A673 (cell line): ENCODE data around the gene MOGAT3. TPM values are rescaled to one million over a fixed set of nuclear protein-coding genes. Genes with fewer than 3 reads are reported as not detected.

Source experiments
- BruUV-seq: library from RNA; stranded (reverse); fragments of 400-500 nt; replicated peaks from 2 replicates; lab custom pipeline; 2021; lab: Mats Ljungman, UMichigan
- CTCF ChIA-PET: fragments of 300-600 bp; sonication (Branson Sonifier 250); formaldehyde crosslinking; loops from one replicate; lab custom pipeline; 2022; ENCODE audit warnings: antibody characterized with exemption; lab: Charles Lee
- POLR2A ChIA-PET: fragments of 300-600 bp; sonication (Branson Sonifier 250); formaldehyde crosslinking; loops from one replicate; lab custom pipeline; 2022; ENCODE audit warnings: antibody characterized with exemption; ENCODE audit not compliant: low non-redundant PET; lab: Charles Lee
- DNase-seq: peaks from one replicate; pipeline ENCODE4 v3.0.0-alpha.2; 2015; ENCODE audit warnings: low spot score
- H3K27ac ChIP-seq: fragments of 200-600 bp; sonication (generic); 2 replicates; pipeline ENCODE4 v1.5.1; 2016; ENCODE audit warnings: mixed run types, low read depth, mild to moderate bottlenecking, mixed read lengths, antibody characterized with exemption, low read length; ENCODE audit not compliant: poor library complexity, severe bottlenecking
- H3K27me3 ChIP-seq: fragments of 200-600 bp; sonication (generic); replicated peaks from 2 replicates; pipeline ENCODE4 v1.6.1; 2017; ENCODE audit warnings: mixed run types, low read depth, mild to moderate bottlenecking, mixed read lengths, antibody characterized with exemption, low read length; ENCODE audit not compliant: insufficient read depth, poor library complexity
- H3K36me3 ChIP-seq: fragments of 200-600 bp; sonication (generic); 2 replicates; pipeline ENCODE4 v1.6.1; 2016; ENCODE audit warnings: mixed run types, mild to moderate bottlenecking, mixed read lengths, antibody characterized with exemption, low read length; ENCODE audit not compliant: insufficient read depth, poor library complexity, severe bottlenecking
- H3K4me1 ChIP-seq: fragments of 200-600 bp; sonication (generic); 2 replicates; pipeline ENCODE4 v1.6.1; 2017; ENCODE audit warnings: mixed run types, mild to moderate bottlenecking, mixed read lengths, antibody characterized with exemption, low read length; ENCODE audit not compliant: insufficient read depth, poor library complexity, severe bottlenecking
- H3K4me3 ChIP-seq: fragments of 200-600 bp; sonication (generic); 2 replicates; pipeline ENCODE4 v1.5.1; 2016; ENCODE audit warnings: low read depth, mixed run types, mild to moderate bottlenecking, mixed read lengths, low read length; ENCODE audit not compliant: poor library complexity, severe bottlenecking
- H3K9me3 ChIP-seq: fragments of 200-600 bp; sonication (generic); 2 replicates; pipeline ENCODE4 v1.6.1; 2016; ENCODE audit warnings: mixed run types, low read depth, mild to moderate bottlenecking, mixed read lengths, antibody characterized with exemption, low read length; ENCODE audit not compliant: poor library complexity, severe bottlenecking
- CTCF ChIP-seq: fragments of 300-800, 200-600 bp; sonication (generic); conservative IDR thresholded peaks from 2 replicates; pipeline ENCODE4 v1.5.1; 2017; ENCODE audit warnings: low read depth, mild to moderate bottlenecking, antibody characterized with exemption, low read length, moderate library complexity, mixed read lengths
- EZH2 ChIP-seq: fragments of 200-600 bp; sonication (generic); IDR thresholded peaks from 2 replicates; pipeline ENCODE4 v1.6.1; 2017; ENCODE audit warnings: borderline replicate concordance, low read depth, mild to moderate bottlenecking, mixed read lengths, antibody characterized with exemption, low read length; ENCODE audit not compliant: poor library complexity, severe bottlenecking
- intact Hi-C: fragments of 100-400 bp; cut with micrococcal nuclease; formaldehyde crosslinking; loops from one replicate; pipeline ENCODE4 v1.10.0; 2022; ENCODE audit not compliant: unreplicated experiment
- total RNA-seq: library from RNA; stranded (reverse); gene quantifications from 2 replicates; pipeline ENCODE4 v1.2.3, GENCODE V29; 2021

MOGAT3 gene
- total RNA-seq, 1 experiment from 2014 or later = not detected

- intact Hi-C loops = no loop called here
- peak overlapping the region; percentile 81 for H3K27ac ChIP-seq
- POLR2A ChIA-PET = no interaction called here
- H3K36me3 ChIP-seq = peaks cover 4% of the 10 kb centered on the region
- DNase-seq = no peak
- H3K4me1 ChIP-seq = peaks cover 17% of the 10 kb centered on the region
- CTCF ChIA-PET = interaction anchor here (0.6 kb wide), 1 partner anchor 1026 kb away, joined by 3 read pairs; no protein-coding TSS in a partner anchor
- BruUV-seq = no TSS peak
- H3K27me3 ChIP-seq = no peaks in the 10 kb centered on the region
- H3K4me3 ChIP-seq = peak overlapping the region; percentile 79
- TF ChIP-seq EZH2 = no peak
- TF ChIP-seq CTCF = no peak
- no peaks in the 10 kb centered on the region for H3K9me3 ChIP-seq
Measured at GRCh38 chr7:101155303-101155702, 45.5 kb downstream of the MOGAT3 start.

GRCh38 chr7:101154693-101155102 is 46.1 kb downstream of the MOGAT3 start:
- no TSS peak for BruUV-seq
- no peak for DNase-seq
- POLR2A ChIA-PET = interaction anchor here (0.7 kb wide), 1 partner anchor 1918 kb away, joined by 4 read pairs; no protein-coding TSS in a partner anchor

GRCh38 chr7:101153969-101154692 is 46.7 kb downstream of the MOGAT3 start, which contains the start of gene AP1S1:
Gene AP1S1 (plus strand): TSS chr7:101154476. CDS start chr7:101154515, 39 bp downstream.
- POLR2A ChIA-PET = interaction anchor here (0.7 kb wide), 1 partner anchor 1917 kb away, joined by 4 read pairs; no protein-coding TSS in a partner anchor
- BruUV-seq = no TSS peak

More at GRCh38 chr7:101154693-101155102, 46.1 kb downstream of the MOGAT3 start:
- intact Hi-C loops = no loop called here
- TF ChIP-seq EZH2 = no peak
- TF ChIP-seq CTCF = no peak
- H3K27me3 ChIP-seq = no peaks in the 10 kb centered on the region
- CTCF ChIA-PET = no interaction called here
- H3K4me3 ChIP-seq = peak overlapping the region; percentile 79
- peaks cover 4% of the 10 kb centered on the region for H3K36me3 ChIP-seq
- H3K9me3 ChIP-seq = no peaks in the 10 kb centered on the region
- peaks cover 14% of the 10 kb centered on the region for H3K4me1 ChIP-seq
- H3K27ac ChIP-seq = peak overlapping the region; percentile 81

More at GRCh38 chr7:101153969-101154692, 46.7 kb downstream of the MOGAT3 start, which contains the start of gene AP1S1:
- Histone ChIP-seq H3K27me3 (no peaks in the 10 kb centered on the region), H3K9me3 (no peaks in the 10 kb centered on the region), H3K4me3 (peak within 1 kb of the TSS; percentile 79), H3K36me3 (peaks cover 2% of the 10 kb centered on the region), H3K4me1 (peaks cover 9% of the 10 kb centered on the region), H3K27ac (peak within 1 kb of the TSS; percentile 81)
- peak; percentile 96 for DNase-seq
- CTCF ChIA-PET = no interaction called here
- no peak for TF ChIP-seq EZH2
- no peak for TF ChIP-seq CTCF
- intact Hi-C loops = no loop called here
